Sciatic nerve (tissue), 2 donors: Measurements from ENCODE around the gene REG1B. TPM values are rescaled to one million over a fixed set of nuclear protein-coding genes. Genes with fewer than 3 reads are reported as not detected.

Experiments used
- ATAC-seq: fragments of 200-7000 bp; cut with Tn5 transposase; one replicate; pipeline ENCODE4 v1.9.1; 2020; ENCODE audit warnings: mild to moderate bottlenecking, moderate library complexity
- DNase-seq: peaks from one replicate; pipeline ENCODE4 v3.0.0-alpha.2; 2020; ENCODE audit warnings: low spot score
- intact Hi-C: fragments of 100-400 bp; cut with DNase I; formaldehyde crosslinking; loops from one replicate; pipeline ENCODE4 v1.14.2; 2022
- total RNA-seq: library from RNA; stranded (reverse); fragmentation: NEBNext Ultra II Directional; extraction: Animal tissue kit (Norgen Biotek cat#: 25700); gene quantifications from one replicate; pipeline ENCODE4 v1.2.1, GENCODE V29; 2021
- donor health status: DM: no; HTN: no; CAD: no.
- donor health status: DM: no; HTN: no; CAD: no.

Gene REG1B
- 2.3 TPM for total RNA-seq

GRCh38 chr2:79087785-79088364 lies at the start of gene REG1B:
REG1B (minus strand) TSS chr2:79087993; CDS start chr2:79087612, 381 bp downstream.
- ATAC-seq: no peak
- no peak for DNase-seq
- intact Hi-C loops: no loop called here

DNA sequence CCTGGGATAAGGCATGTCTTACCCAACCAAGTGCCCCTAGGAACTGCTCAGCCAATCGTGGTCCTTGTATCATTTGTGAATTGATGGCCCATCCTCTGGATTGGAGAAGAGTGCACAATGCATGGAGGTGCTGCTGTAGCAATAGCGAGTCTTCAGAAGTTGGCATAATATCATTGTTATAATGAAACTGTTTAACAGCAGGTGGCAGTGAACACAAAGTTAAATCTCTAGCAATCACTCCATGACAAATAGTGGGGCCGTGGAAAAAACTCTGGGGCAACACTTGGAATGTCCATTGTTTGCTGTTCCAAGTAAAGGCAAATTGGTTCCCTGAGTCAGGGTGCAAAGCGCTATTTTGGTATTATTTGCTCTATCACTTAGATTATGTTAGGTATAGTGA lies 43.9 kb upstream of the REG1B start:
- DNase-seq (no peak), ATAC-seq (no peak)
- intact Hi-C loops: no loop called here

DNA sequence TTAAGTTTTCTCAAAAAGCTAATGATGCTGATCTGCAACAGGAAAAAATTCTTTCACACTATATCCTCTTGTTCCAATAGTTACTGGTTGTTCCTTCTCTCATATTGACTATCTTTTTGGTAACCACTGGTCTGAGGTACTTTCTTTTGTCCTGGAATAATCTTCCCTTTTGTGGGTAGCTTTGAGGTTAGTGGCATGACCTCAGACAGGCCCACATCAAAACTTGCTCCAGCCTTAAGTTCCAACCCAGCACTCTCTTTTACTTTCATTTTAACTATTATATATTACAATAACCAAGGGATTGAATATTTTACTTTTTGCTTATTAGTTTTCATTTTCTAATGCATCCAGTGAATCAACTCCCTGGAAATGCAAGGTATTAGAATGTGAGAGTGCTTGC lies 42.0 kb upstream of the REG1B start:
- no peak for DNase-seq
- intact Hi-C loops: no loop called here
- no peak for ATAC-seq

DNA sequence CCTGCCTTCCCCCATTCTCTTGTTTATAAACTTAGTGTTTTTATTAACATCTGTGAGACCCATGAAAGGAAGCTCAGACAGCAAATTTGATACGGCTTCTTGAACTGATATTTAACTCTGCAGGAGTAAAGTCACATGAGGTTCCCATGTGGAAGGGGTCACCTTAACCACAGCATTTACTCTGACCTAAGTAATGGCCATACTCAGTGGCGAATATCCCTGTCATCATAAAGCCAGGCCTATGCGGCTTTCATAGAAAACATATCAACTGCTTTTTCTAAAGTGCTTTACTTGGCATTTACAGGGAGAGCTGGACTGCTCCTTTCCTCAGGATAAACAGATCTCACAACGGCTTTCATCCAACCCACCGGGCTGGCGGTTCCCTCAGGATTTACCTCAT lies 41.5 kb upstream of the REG1B start:
- intact Hi-C loops: no loop called here
- DNase-seq: no peak

DNA sequence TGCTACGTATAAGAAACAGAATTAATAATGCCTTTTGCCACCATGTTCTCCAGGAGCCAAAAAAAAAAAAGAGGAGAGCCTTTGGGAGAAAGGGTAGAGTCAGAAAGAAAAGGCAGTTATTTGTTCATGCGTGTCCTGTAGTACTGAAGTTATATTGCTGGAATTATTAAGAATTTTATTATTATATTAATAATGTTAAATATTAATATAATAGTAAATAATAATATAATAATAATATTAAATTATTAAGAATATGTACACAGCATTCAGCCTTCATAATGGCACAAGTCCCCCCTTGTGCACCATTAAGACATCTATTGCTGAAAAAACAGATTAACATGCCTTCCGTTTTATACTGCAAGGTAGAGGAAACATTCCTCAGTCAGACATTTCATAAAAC lies 40.6 kb upstream of the REG1B start:
- intact Hi-C loops: no loop called here
- ATAC-seq (no peak), DNase-seq (no peak)

More for the DNA sequence above, 41.5 kb upstream of the REG1B start:
- no peak for ATAC-seq

DNA sequence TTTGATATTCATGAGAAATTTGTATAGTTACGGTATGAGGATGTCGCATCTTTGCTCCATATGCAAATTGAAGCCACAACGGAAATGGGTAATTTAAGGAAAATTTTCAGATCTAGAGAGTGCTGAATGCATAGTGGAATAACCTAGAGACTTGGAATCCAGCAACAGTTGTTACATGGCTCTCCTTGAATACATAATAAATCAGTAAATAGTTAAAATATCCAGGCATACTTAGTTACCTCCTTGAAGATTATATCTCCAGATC lies 37.9 kb upstream of the REG1B start:
- no peak for ATAC-seq
- intact Hi-C loops: no loop called here
- DNase-seq: no peak

- no peak for ATAC-seq
- no peak for DNase-seq
- intact Hi-C loops: no loop called here
These were observed 37.3 kb upstream of the REG1B start for GRCh38 chr2:79124907-79125720.

DNA sequence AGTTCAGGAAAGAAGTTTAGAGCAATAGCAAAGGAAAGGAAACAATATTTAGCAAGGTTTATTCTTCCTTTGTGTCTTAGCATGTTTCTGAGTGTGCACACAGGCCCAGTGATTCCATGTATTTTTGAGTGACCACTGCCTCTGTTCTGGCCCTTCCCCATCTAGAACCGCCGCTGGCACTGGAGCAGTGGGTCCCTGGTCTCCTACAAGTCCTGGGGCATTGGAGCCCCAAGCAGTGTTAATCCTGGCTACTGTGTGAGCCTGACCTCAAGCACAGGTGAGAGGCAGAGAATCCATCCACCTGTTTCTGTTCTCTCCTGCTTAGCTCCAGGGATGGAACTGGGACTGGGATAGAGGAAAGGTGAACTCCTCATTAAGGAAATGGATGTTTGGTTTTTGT lies 34.9 kb upstream of the REG1B start:
- ATAC-seq: no peak

GRCh38 chr2:79120194-79120713 lies 32.5 kb upstream of the REG1B start, which contains the start of gene REG1A:
REG1A (plus strand) TSS chr2:79120488; CDS start chr2:79120862, 374 bp downstream.
- no peak for ATAC-seq
- DNase-seq: no peak
- intact Hi-C loops: no loop called here

More for the DNA sequence above, 34.9 kb upstream of the REG1B start:
- no peak for DNase-seq
- intact Hi-C loops: no loop called here

- intact Hi-C loops: no loop called here
These were observed 29.5 kb upstream of the REG1B start for GRCh38 chr2:79116997-79117928.

DNA sequence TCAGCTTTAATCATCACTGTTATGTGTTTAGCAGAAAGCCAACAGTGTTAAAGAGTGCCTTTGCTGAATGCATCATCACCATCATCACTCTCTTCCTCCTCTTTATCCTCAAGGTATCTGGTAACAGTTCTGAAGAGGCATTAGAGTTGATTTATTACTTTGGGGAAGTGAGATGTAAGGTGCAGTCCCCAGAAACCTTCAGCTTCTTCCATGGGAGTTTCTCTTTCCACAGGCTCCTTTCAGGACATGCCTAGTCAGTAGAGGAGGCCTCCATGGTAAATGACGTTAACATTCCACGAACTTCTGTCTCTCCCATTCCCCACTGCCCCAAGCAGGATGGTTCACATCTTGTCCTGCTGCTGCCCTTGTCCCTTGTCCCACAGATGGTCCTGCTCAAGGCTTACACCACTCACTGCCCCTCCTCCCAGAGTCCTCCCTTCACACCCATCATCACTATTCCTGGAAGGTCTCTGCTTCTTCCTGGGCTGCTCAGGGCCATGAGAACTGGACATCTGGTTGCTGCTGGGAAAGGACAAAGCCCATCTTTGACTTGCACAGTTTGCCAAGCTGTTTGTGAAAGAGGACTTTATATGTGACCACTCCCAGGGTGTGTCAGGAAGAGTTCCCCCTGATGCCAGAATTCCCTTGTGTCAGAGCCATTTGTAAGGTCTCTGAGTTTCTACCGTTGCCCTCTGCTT lies 27.2 kb upstream of the REG1B start:
- ATAC-seq (no peak), DNase-seq (no peak)
- intact Hi-C loops: no loop called here

More at GRCh38 chr2:79116997-79117928, 29.5 kb upstream of the REG1B start:
- DNase-seq (no peak), ATAC-seq (no peak)

- DNase-seq (no peak), ATAC-seq (no peak)
- intact Hi-C loops: no loop called here
These were observed 24.5 kb upstream of the REG1B start for GRCh38 chr2:79112269-79112668.

- intact Hi-C loops: no loop called here
- ATAC-seq: no peak
These were observed 17.5 kb upstream of the REG1B start for GRCh38 chr2:79105259-79105658.

DNA sequence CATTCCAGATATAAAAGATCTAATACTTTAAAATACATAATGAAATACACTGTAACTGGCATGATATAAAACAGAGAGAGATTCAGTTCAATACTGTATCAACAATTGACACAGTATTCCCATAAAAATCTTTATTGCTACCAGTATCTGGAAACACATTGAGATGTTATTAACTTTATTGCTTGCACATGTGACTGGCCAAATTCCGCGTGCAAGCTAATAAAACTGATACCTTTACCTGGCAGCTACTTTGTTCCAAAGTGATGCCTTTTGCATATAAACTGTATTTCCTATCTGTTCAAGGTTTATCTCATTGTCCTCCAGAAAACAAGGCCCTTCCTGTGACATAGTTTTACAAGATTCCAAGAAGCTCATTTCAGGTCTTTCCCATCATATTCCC lies 15.4 kb upstream of the REG1B start:
- no peak for DNase-seq
- ATAC-seq: no peak
- intact Hi-C loops: no loop called here

More at GRCh38 chr2:79105259-79105658, 17.5 kb upstream of the REG1B start:
- DNase-seq: no peak

DNA sequence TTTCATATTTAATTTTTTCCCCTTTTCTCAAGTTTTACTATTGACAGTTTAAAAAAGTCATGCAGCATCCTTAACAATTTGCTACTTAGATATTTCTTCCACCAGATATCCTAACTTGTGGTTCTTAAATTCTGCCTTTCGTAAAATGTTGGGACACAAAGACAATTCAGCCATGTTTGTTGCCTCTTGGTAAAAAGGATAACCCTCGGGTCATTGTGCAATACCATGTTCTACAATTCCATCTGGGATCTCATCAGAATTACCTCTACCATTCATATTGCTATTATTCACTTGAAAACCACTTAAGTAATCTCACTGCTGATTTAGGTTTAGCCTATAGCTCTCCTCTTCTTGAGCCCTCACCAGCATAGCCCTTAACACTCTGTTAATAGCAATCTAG lies 13.2 kb upstream of the REG1B start:
- intact Hi-C loops: no loop called here
- DNase-seq: no peak
- no peak for ATAC-seq

DNA sequence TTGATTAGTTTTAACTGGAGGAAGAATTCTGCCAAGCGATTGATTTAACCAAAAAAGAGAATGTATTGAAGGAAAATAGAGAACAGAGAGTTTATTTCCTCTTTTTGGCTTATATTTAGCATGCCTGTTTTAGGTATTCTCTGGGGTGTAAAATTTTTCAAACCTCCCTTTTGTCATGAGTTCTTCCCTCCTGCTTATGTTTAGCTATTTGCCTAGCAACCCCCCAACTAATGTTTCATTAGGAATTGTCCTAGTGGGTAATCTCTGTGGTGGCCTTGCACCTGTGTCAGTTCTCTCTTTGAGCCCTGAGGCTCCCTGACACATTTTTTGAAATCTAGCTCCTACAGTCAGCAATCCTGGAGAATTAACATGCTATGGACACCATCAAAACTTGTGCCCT lies 12.5 kb upstream of the REG1B start:
- no peak for DNase-seq
- intact Hi-C loops: no loop called here
- no peak for ATAC-seq

- intact Hi-C loops: no loop called here
- DNase-seq (no peak), ATAC-seq (no peak)
These were observed 11.4 kb upstream of the REG1B start for GRCh38 chr2:79099140-79099686.

- intact Hi-C loops: no loop called here
- DNase-seq (no peak), ATAC-seq (no peak)
These were observed 10.1 kb upstream of the REG1B start for GRCh38 chr2:79097843-79098242.

DNA sequence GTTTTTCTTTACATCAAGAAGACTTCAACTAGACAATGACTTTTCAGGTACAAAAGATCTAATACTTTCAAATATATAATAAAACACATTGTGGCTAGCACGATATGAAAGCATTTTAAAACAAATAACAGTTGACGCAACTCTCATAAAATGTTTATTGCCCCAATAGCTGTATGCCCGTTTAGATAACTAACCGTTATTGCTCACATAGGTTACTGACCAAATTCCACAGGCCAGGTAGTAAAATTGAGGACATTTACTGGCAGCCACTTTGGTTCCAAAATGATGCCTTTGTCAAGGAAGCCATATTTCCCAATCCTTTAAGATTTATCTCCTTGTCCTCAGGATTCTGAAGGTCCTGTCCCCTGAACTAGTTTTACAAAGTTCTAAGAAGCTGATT lies 2.9 kb upstream of the REG1B start:
- DNase-seq: no peak
- intact Hi-C loops: no loop called here
- no peak for ATAC-seq
